Stimulated activated CD4-positive, alpha-beta T cell treated with anti-CD3 and anti-CD28 coated beads, Interleukin-12 subunit alpha, Interleukin-12 subunit beta, amount 100 ng/mL, for 48 hours (primary cell): ENCODE results near the gene DRD5.
A peak's percentile ranks its signal among the peaks of the same experiment; 100 is the strongest.

Experiments
- DNase-seq, 3 donors: peaks; one replicate each; pipeline ENCODE4 v3.0.0-alpha.2; 2020; ENCODE audit warnings: low read depth in 2 of 3, low spot score in 1 of 3

DRD5 gene

DNA sequence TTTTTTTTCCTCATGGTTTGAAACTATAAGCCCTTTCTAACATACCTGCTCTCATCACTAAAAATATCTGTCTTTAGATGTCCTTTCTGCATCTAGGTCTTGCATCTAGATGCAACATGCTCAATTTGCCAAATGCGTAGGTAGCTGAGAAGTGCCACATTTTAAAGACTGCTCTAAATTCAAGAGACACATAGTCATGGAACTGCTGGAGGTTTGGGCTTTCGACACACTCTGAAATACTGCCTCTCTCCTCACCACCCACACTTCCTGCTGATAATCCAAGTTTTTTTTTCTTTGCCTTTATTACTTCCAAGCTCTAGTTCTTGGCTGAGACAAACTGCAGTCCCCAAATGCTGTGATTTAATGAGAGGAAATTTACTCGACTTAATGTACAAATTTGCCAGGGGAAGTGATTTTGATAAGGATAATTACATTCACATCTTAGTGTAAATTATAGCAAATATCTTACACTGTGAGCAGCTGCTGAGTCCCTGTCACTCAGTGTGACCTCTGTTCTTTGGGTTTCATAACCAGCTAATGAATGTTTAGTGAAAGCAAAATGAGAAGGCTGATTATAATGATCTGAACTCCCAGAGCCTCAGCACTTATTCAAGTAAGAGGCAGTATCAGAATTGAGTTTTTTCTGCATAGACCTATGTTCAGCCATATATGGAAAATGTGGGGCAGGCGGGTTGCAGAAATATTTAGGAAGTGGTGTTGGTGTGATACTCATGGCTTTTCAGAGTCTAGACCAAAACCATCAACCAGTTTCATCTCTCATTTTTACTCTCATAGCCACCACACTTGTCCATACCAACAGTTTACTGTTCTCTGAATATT is 31.3 kb downstream of the DRD5 start:
- DNase-seq = peak in 2 of 3 donors; percentile 3 to 12

GRCh38 chr4:9816285-9816684 is 34.9 kb downstream of the DRD5 start:
- DNase-seq = no peak

DNA sequence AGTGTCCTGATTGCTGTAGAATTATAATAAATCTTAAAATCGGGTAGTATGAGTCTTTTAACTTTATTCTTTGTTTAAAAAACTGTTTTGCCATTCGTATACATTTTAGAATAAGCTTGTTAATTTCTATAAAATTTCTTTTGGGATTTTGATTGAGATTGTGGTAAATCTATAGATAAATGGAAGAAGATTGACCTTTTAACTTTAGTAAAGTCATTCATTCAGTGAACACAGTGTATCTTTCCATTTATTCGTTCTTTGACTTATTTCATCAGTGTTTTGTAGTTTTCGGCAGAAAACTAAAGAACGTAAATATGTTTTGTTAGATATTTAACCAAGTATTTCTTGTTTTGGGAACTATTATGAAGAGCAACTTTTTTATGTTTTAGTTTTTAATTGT is 38.9 kb downstream of the DRD5 start:
- DNase-seq = no peak

DNA sequence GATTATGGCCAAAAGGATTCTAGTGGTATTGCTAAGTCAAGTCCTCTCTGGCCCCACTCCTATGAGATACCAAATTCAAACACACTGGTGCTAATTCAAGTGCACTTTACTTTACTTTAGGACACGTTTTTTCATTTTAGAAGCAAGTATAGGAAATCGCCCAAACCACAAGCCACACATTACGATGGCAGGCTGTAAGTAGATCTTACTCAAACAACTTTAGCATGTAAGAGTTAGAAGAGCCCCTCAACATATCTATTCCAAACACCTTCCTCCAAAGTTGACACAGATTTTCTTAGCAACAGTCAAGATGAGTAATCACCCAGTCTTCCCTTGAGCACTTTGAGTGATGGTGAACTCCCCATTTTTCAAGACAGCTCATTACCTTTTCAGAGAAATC is 43.6 kb downstream of the DRD5 start:
- peak; percentile 4 to 7 (median 6) for DNase-seq

GRCh38 chr4:9826551-9826950 is 45.1 kb downstream of the DRD5 start:
- DNase-seq = no peak

GRCh38 chr4:9832640-9833039 is 51.2 kb downstream of the DRD5 start:
- DNase-seq = no peak

DNA sequence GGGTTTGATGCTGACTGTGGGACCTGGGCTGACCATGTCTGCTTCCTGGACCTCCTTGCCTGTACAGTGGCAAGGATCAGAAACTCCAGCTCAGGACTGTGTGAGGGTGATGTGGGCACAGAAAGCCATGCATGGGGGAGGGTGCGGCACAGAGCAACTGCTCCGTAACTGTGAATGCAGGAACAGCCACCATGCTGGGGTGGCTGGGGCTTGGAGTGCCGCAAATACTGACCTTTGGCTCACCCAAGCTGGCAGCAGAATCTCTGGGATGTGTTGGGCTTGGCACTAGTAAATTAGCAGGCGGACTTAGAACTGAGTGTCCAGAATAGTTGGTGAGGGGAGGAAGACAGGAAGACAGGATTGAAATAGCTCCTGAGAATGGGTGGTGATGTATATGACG is 52.0 kb downstream of the DRD5 start:
- DNase-seq = no peak
